Endothelial cell of umbilical vein (primary cell): Measurements from ENCODE around the gene TSEN15. TPM values are rescaled to one million over a fixed set of nuclear protein-coding genes. Genes with fewer than 3 reads are reported as not detected.

Experiments
- BruUV-seq: library from RNA; stranded (reverse); fragments of 400-500 nt; replicated peaks from 2 replicates; lab custom pipeline; 2021; lab: Mats Ljungman, UMichigan
- CTCF ChIA-PET: fragments of 300-600, 350-600 bp; sonication (Branson Sonifier 250); formaldehyde crosslinking; loops from one replicate; lab custom pipeline; 2021; ENCODE audit warnings: antibody characterized with exemption, inconsistent platforms; lab: Charles Lee
- POLR2A ChIA-PET: fragments of 300-600, 350-600 bp; sonication (Branson Sonifier 250); formaldehyde crosslinking; loops from one replicate; lab custom pipeline; 2021; ENCODE audit warnings: antibody characterized with exemption, inconsistent platforms; lab: Charles Lee
- DNase-seq: peaks from one replicate; pipeline ENCODE4 v3.0.0-alpha.2; 2011; ENCODE audit warnings: low read depth, low spot score
- FAIRE-seq: peaks from 2 replicates; lab custom pipeline; 2011; peaks lifted over from hg19 to GRCh38; lab: Jason Lieb, UNC
- H2AFZ ChIP-seq: 2 replicates; pipeline ENCODE4 v1.6.0; 2012; ENCODE audit warnings: low read depth, low read length, control low read depth, inconsistent platforms
- H3K27ac ChIP-seq: 2 replicates; pipeline ENCODE4 v1.5.1; 2011; ENCODE audit warnings: low read depth, mild to moderate bottlenecking, control low read depth, low read length, moderate library complexity; ENCODE audit not compliant: insufficient read depth
- H3K27me3 ChIP-seq, 2 experiments: 2 replicates each; pipeline versions ENCODE4 v1.6.0 to v1.6.1; 2011; ENCODE audit warnings: low read length in 2 of 2, mixed read lengths in 1 of 2; ENCODE audit not compliant: control insufficient read depth in 2 of 2, insufficient read depth in 2 of 2
- H3K36me3 ChIP-seq, 2 experiments: 2 replicates in 1 of 2; 3 replicates in 1 of 2; pipeline ENCODE4 v1.5.1; 2011; ENCODE audit warnings: low read length in 2 of 2, mild to moderate bottlenecking in 1 of 2, moderate library complexity in 1 of 2; ENCODE audit not compliant: control insufficient read depth in 2 of 2, insufficient read depth in 2 of 2; ENCODE audit errors: extremely low read depth in 1 of 2
- H3K4me1 ChIP-seq: 3 replicates; pipeline ENCODE4 v1.5.1; 2011; ENCODE audit warnings: mild to moderate bottlenecking, low read length; ENCODE audit not compliant: control insufficient read depth, insufficient read depth; ENCODE audit errors: extremely low read depth
- H3K4me2 ChIP-seq: 2 replicates; pipeline ENCODE4 v1.6.1; 2011; ENCODE audit warnings: low read length, control low read depth, mixed read lengths; ENCODE audit not compliant: insufficient read depth
- H3K4me3 ChIP-seq, 3 experiments: fragments of 200-600 bp in 1 of 3; sonication (generic), shearing (Covaris generic) in 1 of 3; replicated peaks in 1 of 3; 2 replicates each; pipeline ENCODE4 v1.5.1; 2011 to 2016; ENCODE audit warnings: control low read depth in 3 of 3, low read length in 3 of 3, mild to moderate bottlenecking in 2 of 3, inconsistent platforms in 1 of 3, low read depth in 1 of 3, moderate library complexity in 1 of 3; ENCODE audit not compliant: insufficient read depth in 1 of 3
- H3K79me2 ChIP-seq: 2 replicates; pipeline ENCODE4 v1.6.0; 2012; ENCODE audit warnings: low read length, inconsistent platforms; ENCODE audit not compliant: control insufficient read depth, insufficient read depth
- H3K9ac ChIP-seq: replicated peaks from 2 replicates; pipeline ENCODE3; 2011; ENCODE audit warnings: low read length, control low read depth; ENCODE audit not compliant: insufficient read depth; ENCODE audit errors: extremely low read depth
- H3K9me1 ChIP-seq: replicated peaks from 3 replicates; pipeline ENCODE4 v1.6.0; 2011; ENCODE audit warnings: mild to moderate bottlenecking, low read length; ENCODE audit not compliant: control insufficient read depth, insufficient read depth; ENCODE audit errors: extremely low read depth
- H3K9me3 ChIP-seq: replicated peaks from 2 replicates; pipeline ENCODE4 v1.5.1; 2012; ENCODE audit warnings: low read length, inconsistent platforms; ENCODE audit not compliant: control insufficient read depth, insufficient read depth
- H4K20me1 ChIP-seq: replicated peaks from 2 replicates; pipeline ENCODE3; 2011; ENCODE audit warnings: mild to moderate bottlenecking, low read length; ENCODE audit not compliant: control insufficient read depth, insufficient read depth; ENCODE audit errors: extremely low read depth
- EZH2 ChIP-seq: IDR thresholded peaks from 2 replicates; pipeline ENCODE4 v1.6.1; 2012; ENCODE audit warnings: borderline replicate concordance, low read depth, mild to moderate bottlenecking, moderate library complexity, low read length, inconsistent platforms; ENCODE audit not compliant: severe bottlenecking
- FOS ChIP-seq: IDR thresholded peaks from 2 replicates; pipeline ENCODE4 v1.6.1; 2011; ENCODE audit warnings: mild to moderate bottlenecking, low read length, moderate library complexity, borderline replicate concordance; ENCODE audit not compliant: insufficient read depth
- GATA2 ChIP-seq: IDR thresholded peaks from 2 replicates; pipeline ENCODE4 v1.7.0; 2011; ENCODE audit warnings: low read depth, mild to moderate bottlenecking, moderate library complexity, mixed read lengths, low read length; ENCODE audit not compliant: insufficient read length, insufficient read depth
- JUN ChIP-seq: IDR thresholded peaks from 2 replicates; pipeline ENCODE4 v1.6.1; 2011; ENCODE audit warnings: borderline replicate concordance, low read depth; ENCODE audit not compliant: insufficient read length, insufficient read depth
- MYC ChIP-seq: IDR thresholded peaks from one replicate; pipeline ENCODE4 v1.6.1; 2011; ENCODE audit warnings: mild to moderate bottlenecking, low read depth, low read length
- POLR2A ChIP-seq: IDR thresholded peaks from 2 replicates; pipeline ENCODE4 v1.6.1; 2012; ENCODE audit warnings: low read depth, mild to moderate bottlenecking, control low read depth, low read length
- POLR2AphosphoS5 ChIP-seq: IDR thresholded peaks from 2 replicates; pipeline ENCODE4 v1.6.1; 2012; ENCODE audit warnings: low read depth, mild to moderate bottlenecking, control low read depth, low read length, moderate library complexity; ENCODE audit not compliant: insufficient read depth
- dilution Hi-C: fragments of 300-500 bp; cut with MboI; formaldehyde crosslinking; loops from one replicate; pipeline ENCODE4 v1.15.0; 2019; ENCODE audit warnings: low sequenced_read_pairs; ENCODE audit not compliant: extremely low pct_ligation_motif_present
- intact Hi-C: fragments of 100-400 bp; cut with micrococcal nuclease; formaldehyde crosslinking; loops from one replicate; pipeline ENCODE4 v1.10.0; 2022
- polyA plus RNA-seq, 4 experiments: library from polyadenylated mRNA; depleted of rRNA in 3 of 4; stranded (reverse) in 3 of 4; unstranded in 1 of 4; fragments of >200 nt; gene quantifications; 2 replicates each; pipeline versions ENCODE4 v1.2.1 to v1.2.3, GENCODE V29; 2011 to 2012; ENCODE audit warnings: missing spikeins in 1 of 4
- total RNA-seq: library from RNA; stranded (reverse); gene quantifications from 2 replicates; pipeline ENCODE4 v1.2.3, GENCODE V29; 2021
- TF ChIP-seq, protein P1 (sequence below), 2 donors: IDR thresholded peaks; 1 replicate in 1 of 2; 2 replicates in 1 of 2; pipeline ENCODE4 v1.5.1; 2011; ENCODE audit warnings: low read length in 2 of 2, mild to moderate bottlenecking in 2 of 2, moderate library complexity in 2 of 2, control low read depth in 1 of 2, inconsistent platforms in 1 of 2, low read depth in 1 of 2; ENCODE audit not compliant: insufficient read depth in 1 of 2; ENCODE audit errors: extremely low read depth in 1 of 2
- TF ChIP-seq, protein P2 (sequence below): IDR thresholded peaks from 2 replicates; pipeline ENCODE4 v1.6.1; 2011; ENCODE audit not compliant: insufficient read depth, insufficient read length

TSEN15 gene
- total and polyA plus RNA-seq, 2 donors (not counting 3 experiments of a cell fraction or from before 2014, with no cell fraction given): 20.6 to 25.8 TPM

GRCh38 chr1:184016169-184016568 is 35.4 kb upstream of the TSEN15 start:
- CTCF ChIA-PET: no interaction called here
- no peak for FAIRE-seq

GRCh38 chr1:184017306-184017705 is 34.2 kb upstream of the TSEN15 start:
- TF ChIP-seq FOS: no peak
- no peak for TF ChIP-seq EZH2
- TF ChIP-seq, protein P1, sequence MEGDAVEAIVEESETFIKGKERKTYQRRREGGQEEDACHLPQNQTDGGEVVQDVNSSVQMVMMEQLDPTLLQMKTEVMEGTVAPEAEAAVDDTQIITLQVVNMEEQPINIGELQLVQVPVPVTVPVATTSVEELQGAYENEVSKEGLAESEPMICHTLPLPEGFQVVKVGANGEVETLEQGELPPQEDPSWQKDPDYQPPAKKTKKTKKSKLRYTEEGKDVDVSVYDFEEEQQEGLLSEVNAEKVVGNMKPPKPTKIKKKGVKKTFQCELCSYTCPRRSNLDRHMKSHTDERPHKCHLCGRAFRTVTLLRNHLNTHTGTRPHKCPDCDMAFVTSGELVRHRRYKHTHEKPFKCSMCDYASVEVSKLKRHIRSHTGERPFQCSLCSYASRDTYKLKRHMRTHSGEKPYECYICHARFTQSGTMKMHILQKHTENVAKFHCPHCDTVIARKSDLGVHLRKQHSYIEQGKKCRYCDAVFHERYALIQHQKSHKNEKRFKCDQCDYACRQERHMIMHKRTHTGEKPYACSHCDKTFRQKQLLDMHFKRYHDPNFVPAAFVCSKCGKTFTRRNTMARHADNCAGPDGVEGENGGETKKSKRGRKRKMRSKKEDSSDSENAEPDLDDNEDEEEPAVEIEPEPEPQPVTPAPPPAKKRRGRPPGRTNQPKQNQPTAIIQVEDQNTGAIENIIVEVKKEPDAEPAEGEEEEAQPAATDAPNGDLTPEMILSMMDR (IDR thresholded peaks at IDR 0.05; ENCODE audit: extremely low read depth in 1 of 2, insufficient read depth in 1 of 2, low read depth in 1 of 2, low read length in 2 of 2): no peak
- no peak for TF ChIP-seq POLR2A
- no peak for TF ChIP-seq JUN
- no peak for TF ChIP-seq MYC
- TF ChIP-seq, protein P2, sequence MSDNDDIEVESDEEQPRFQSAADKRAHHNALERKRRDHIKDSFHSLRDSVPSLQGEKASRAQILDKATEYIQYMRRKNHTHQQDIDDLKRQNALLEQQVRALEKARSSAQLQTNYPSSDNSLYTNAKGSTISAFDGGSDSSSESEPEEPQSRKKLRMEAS: no peak
- no peak for TF ChIP-seq GATA2
- no peak for TF ChIP-seq POLR2AphosphoS5
- no peaks in the 10 kb centered on the region for H3K9me3 ChIP-seq
- H3K9ac ChIP-seq: no peak overlapping the region
- no peaks in the 10 kb centered on the region for H4K20me1 ChIP-seq
- intact Hi-C loops: no loop called here
- H2AFZ ChIP-seq: no peak overlapping the region
- H3K9me1 ChIP-seq: no peaks in the 10 kb centered on the region
- no peak overlapping the region for H3K27ac ChIP-seq
- ChIA-PET POLR2A (no interaction called here), CTCF (no interaction called here)
- BruUV-seq: no TSS peak
- no peaks in the 10 kb centered on the region for H3K79me2 ChIP-seq
- H3K4me3 ChIP-seq: no peak overlapping the region
- FAIRE-seq: no peak
- H3K27me3 ChIP-seq: peaks cover 4 to 16% of the 10 kb centered on the region in 2 experiments
- DNase-seq: no peak
- H3K4me2 ChIP-seq: no peak overlapping the region
- H3K4me1 ChIP-seq: no peaks in the 10 kb centered on the region
- dilution Hi-C loops: no loop called here
- no peaks in the 10 kb centered on the region for H3K36me3 ChIP-seq

More at GRCh38 chr1:184016169-184016568, 35.4 kb upstream of the TSEN15 start:
- peaks cover 6 to 20% of the 10 kb centered on the region in 2 experiments for H3K27me3 ChIP-seq
- H3K79me2 ChIP-seq: no peaks in the 10 kb centered on the region
- TF ChIP-seq GATA2 (no peak), POLR2AphosphoS5 (no peak), EZH2 (no peak), FOS (no peak), JUN (no peak), POLR2A (no peak), MYC (no peak)
- TF ChIP-seq, protein P1 (IDR thresholded peaks at IDR 0.05; ENCODE audit: extremely low read depth in 1 of 2, insufficient read depth in 1 of 2, low read depth in 1 of 2, low read length in 2 of 2): no peak
- intact Hi-C loops (no loop called here), dilution Hi-C loops (no loop called here)
- no peak for DNase-seq
- H3K27ac ChIP-seq: no peak overlapping the region
- no peaks in the 10 kb centered on the region for H3K4me1 ChIP-seq
- H3K9me3 ChIP-seq: no peaks in the 10 kb centered on the region
- H3K9ac ChIP-seq: no peak overlapping the region
- no peaks in the 10 kb centered on the region for H4K20me1 ChIP-seq
- POLR2A ChIA-PET: no interaction called here
- no peaks in the 10 kb centered on the region for H3K36me3 ChIP-seq
- no peak overlapping the region for H3K4me3 ChIP-seq
- no peak overlapping the region for H3K4me2 ChIP-seq
- no peak overlapping the region for H2AFZ ChIP-seq
- H3K9me1 ChIP-seq: no peaks in the 10 kb centered on the region
- no TSS peak for BruUV-seq
